CD4-positive, alpha-beta T cell (primary cell): ENCODE results near the gene CTNNA3. TPM values are rescaled to one million over a fixed set of nuclear protein-coding genes. Genes with fewer than 3 reads are reported as not detected.

ENCODE experiments used
- ATAC-seq: fragments of 200-7000 bp; cut with Tn5 transposase; one replicate; pipeline ENCODE4 v1.10.0; 2022; ENCODE audit warnings: mild to moderate bottlenecking; ENCODE audit not compliant: poor library complexity
- CTCF ChIA-PET: fragments of 350-600 bp; sonication (Branson Sonifier 250); formaldehyde crosslinking; loops from one replicate; lab custom pipeline; 2021; ENCODE audit warnings: antibody characterized with exemption, inconsistent platforms; lab: Charles Lee
- POLR2A ChIA-PET: fragments of 350-600 bp; sonication (Branson Sonifier 250); formaldehyde crosslinking; loops from one replicate; lab custom pipeline; 2021; ENCODE audit warnings: antibody characterized with exemption, inconsistent platforms; lab: Charles Lee
- DNase-seq, 14 experiments: peaks; one replicate each; pipeline ENCODE4 v3.0.0-alpha.2; 2013 to 2020; ENCODE audit warnings: mixed read lengths in 2 of 14
- H3K27ac ChIP-seq, 2 donors: one replicate each; pipeline versions ENCODE4 v1.5.1 to v1.7.0; 2013; ENCODE audit warnings: low read length in 2 of 2, low read depth in 1 of 2, mild to moderate bottlenecking in 1 of 2
- H3K27me3 ChIP-seq, 2 experiments: 1 replicate in 1 of 2; 2 replicates in 1 of 2; pipeline versions ENCODE4 v1.6.1 to v1.7.0; 2013; ENCODE audit warnings: low read length in 2 of 2, control low read depth in 1 of 2, mild to moderate bottlenecking in 1 of 2, moderate library complexity in 1 of 2; ENCODE audit not compliant: insufficient read depth in 2 of 2, control insufficient read depth in 1 of 2
- H3K36me3 ChIP-seq: one replicate; pipeline ENCODE4 v1.6.1; 2013; ENCODE audit warnings: low read length, control low read depth; ENCODE audit not compliant: insufficient read depth
- H3K4me1 ChIP-seq: one replicate; pipeline ENCODE4 v1.6.1; 2013; ENCODE audit warnings: low read length, control low read depth; ENCODE audit not compliant: insufficient read depth
- H3K4me3 ChIP-seq: one replicate; pipeline ENCODE4 v1.5.1; 2013; ENCODE audit warnings: mild to moderate bottlenecking, low read length, moderate library complexity
- H3K9me3 ChIP-seq, 2 experiments: 1 replicate in 1 of 2; 2 replicates in 1 of 2; pipeline versions ENCODE4 v1.6.1 to v1.7.0; 2013; ENCODE audit warnings: low read length in 2 of 2, mild to moderate bottlenecking in 2 of 2, control low read depth in 1 of 2, moderate library complexity in 1 of 2; ENCODE audit not compliant: control insufficient read depth in 1 of 2, insufficient read depth in 1 of 2
- H3K27ac Mint-ChIP-seq: one replicate; pipeline ENCODE4 v1.8.0; 2020; ENCODE audit warnings: mixed read lengths
- H3K27me3 Mint-ChIP-seq: one replicate; pipeline ENCODE4 v1.8.0; 2021; ENCODE audit warnings: mixed read lengths
- H3K36me3 Mint-ChIP-seq: one replicate; pipeline ENCODE4 v1.8.0; 2021; ENCODE audit warnings: low read depth, mixed read lengths
- H3K4me1 Mint-ChIP-seq: one replicate; pipeline ENCODE4 v1.8.0; 2021; ENCODE audit warnings: low read depth, mixed read lengths
- H3K4me3 Mint-ChIP-seq: one replicate; pipeline ENCODE4 v1.8.0; 2020; ENCODE audit warnings: mild to moderate bottlenecking, mixed read lengths
- H3K9me3 Mint-ChIP-seq: one replicate; pipeline ENCODE4 v1.8.0; 2020; ENCODE audit warnings: mixed read lengths
- intact Hi-C, 2 experiments: fragments of 100-400 bp; cut with DNase I in 1 of 2; cut with micrococcal nuclease in 1 of 2; formaldehyde crosslinking; loops; one replicate each; pipeline versions ENCODE4 v1.15.1 to v1.9.0; 2023 to 2025; cut with DNase I, micrococcal nuclease
- total RNA-seq, 174 experiments: library from RNA in 2 of 174; stranded (reverse) in 2 of 174; gene quantifications; one replicate each; pipeline ENCODE4 v1.2.3 and lab custom pipeline; 2021 to 2026
- TF ChIP-seq, protein P1 (sequence below): fragments of 200-600 bp; IDR thresholded peaks from one replicate; pipeline ENCODE4 v1.8.0; 2022; ENCODE audit warnings: antibody characterized with exemption, mild to moderate bottlenecking

CTNNA3 gene
- total RNA-seq, 2 experiments from 2014 or later, result 0.80 TPM; not detected in 1

DNA sequence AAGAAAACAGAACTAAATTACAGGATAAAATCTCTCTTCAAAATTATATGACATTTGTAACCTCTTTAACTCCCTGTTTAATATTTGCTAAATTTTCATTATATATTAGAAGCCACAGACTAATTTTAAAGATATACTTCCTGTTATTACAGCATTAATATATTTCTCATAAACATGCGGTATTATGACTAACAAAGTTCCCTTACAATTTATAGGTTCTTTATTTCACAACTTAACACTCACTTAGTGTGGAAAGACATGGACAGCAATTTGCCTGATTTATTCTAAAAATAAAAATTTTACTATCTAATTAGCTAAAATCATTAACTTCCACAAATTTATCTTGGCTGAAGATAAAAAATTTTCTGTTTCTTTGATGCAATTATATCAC lies 29.0 kb downstream of the CTNNA3 start:
- ChIA-PET CTCF (interaction anchor here (0.7 to 2.3 kb wide), 3 partner anchors 30 to 120 kb away, joined by 3 to 9 read pairs (median 8); no protein-coding TSS in a partner anchor), POLR2A (interaction anchor here (0.7 to 1.0 kb wide), 2 partner anchors 14 to 112 kb away, joined by 3 read pairs; no protein-coding TSS in a partner anchor)
- H3K9me3 ChIP-seq, result no peaks in the 10 kb centered on the region
- intact Hi-C loops, result loop anchor here in 1 of 2 experiments (10.0 kb wide), 1 partner anchor 118 kb away; no protein-coding TSS in a partner anchor
- no peak overlapping the region for H3K27ac ChIP-seq
- no peaks in the 10 kb centered on the region for H3K4me1 ChIP-seq
- H3K4me1 Mint-ChIP-seq, result no peaks in the 10 kb centered on the region
- H3K36me3 Mint-ChIP-seq, result no peaks in the 10 kb centered on the region
- peaks cover 5% of the 10 kb centered on the region for H3K27me3 Mint-ChIP-seq
- H3K27me3 ChIP-seq, result no peaks in the 10 kb centered on the region
- no peak overlapping the region for H3K27ac Mint-ChIP-seq
- DNase-seq (no peak), ATAC-seq (no peak)
- no peaks in the 10 kb centered on the region for H3K9me3 Mint-ChIP-seq
- no peaks in the 10 kb centered on the region for H3K36me3 ChIP-seq
- TF ChIP-seq, protein P1, sequence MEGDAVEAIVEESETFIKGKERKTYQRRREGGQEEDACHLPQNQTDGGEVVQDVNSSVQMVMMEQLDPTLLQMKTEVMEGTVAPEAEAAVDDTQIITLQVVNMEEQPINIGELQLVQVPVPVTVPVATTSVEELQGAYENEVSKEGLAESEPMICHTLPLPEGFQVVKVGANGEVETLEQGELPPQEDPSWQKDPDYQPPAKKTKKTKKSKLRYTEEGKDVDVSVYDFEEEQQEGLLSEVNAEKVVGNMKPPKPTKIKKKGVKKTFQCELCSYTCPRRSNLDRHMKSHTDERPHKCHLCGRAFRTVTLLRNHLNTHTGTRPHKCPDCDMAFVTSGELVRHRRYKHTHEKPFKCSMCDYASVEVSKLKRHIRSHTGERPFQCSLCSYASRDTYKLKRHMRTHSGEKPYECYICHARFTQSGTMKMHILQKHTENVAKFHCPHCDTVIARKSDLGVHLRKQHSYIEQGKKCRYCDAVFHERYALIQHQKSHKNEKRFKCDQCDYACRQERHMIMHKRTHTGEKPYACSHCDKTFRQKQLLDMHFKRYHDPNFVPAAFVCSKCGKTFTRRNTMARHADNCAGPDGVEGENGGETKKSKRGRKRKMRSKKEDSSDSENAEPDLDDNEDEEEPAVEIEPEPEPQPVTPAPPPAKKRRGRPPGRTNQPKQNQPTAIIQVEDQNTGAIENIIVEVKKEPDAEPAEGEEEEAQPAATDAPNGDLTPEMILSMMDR, result no peak
- no peak overlapping the region for H3K4me3 ChIP-seq
- H3K4me3 Mint-ChIP-seq, result no peak overlapping the region

DNA sequence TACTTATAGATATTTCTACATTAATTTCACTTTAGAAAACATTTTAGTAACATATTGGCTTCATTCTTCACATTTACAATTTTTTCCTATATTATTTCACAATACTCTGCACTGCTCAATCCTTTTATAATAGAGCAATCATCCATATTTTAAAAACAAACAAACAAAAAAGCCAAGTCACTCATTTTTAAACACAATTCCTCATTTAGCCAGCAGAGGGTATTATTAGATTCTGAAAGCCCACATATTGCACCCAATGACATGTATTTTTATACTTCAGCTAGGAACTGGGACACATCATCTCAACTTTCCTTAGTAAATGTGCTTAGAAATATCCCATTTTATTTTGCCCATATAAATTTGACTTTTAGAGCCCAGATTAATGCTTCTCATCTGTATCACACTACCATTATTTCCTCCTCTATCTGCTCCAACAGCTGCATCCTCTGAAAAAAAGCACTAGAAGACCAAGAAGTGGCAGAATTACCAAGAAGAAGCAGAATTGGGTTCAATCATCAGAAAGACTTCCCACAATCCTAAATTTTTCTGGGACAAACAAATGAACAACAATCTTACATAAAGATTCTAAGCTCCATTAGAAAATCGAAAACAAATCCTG lies 29.5 kb downstream of the CTNNA3 start:
- Mint-ChIP-seq H3K4me3 (no peak overlapping the region), H3K9me3 (no peaks in the 10 kb centered on the region), H3K4me1 (no peaks in the 10 kb centered on the region), H3K27me3 (peaks cover 5% of the 10 kb centered on the region), H3K36me3 (no peaks in the 10 kb centered on the region), H3K27ac (no peak overlapping the region)
- Histone ChIP-seq H3K4me3 (no peak overlapping the region), H3K36me3 (no peaks in the 10 kb centered on the region), H3K4me1 (no peaks in the 10 kb centered on the region), H3K27me3 (no peaks in the 10 kb centered on the region), H3K9me3 (no peaks in the 10 kb centered on the region), H3K27ac (no peak overlapping the region)
- DNase-seq (peak in 3 of 14 experiments; percentile 32 to 45 (median 39)), ATAC-seq (peak; percentile 32)
- TF ChIP-seq, protein P1, result peak; percentile 60
- CTCF ChIA-PET, result interaction anchor here (0.7 to 2.3 kb wide), 3 partner anchors 31 to 121 kb away, joined by 3 to 9 read pairs (median 8); no protein-coding TSS in a partner anchor
- POLR2A ChIA-PET, result interaction anchor here (0.6 to 1.0 kb wide), 3 partner anchors 14 to 275 kb away, joined by 3 read pairs; no protein-coding TSS in a partner anchor
- intact Hi-C loops, result loop anchor here (1.0 to 10.0 kb wide), 2 partner anchors 114 to 118 kb away; no protein-coding TSS in a partner anchor

DNA sequence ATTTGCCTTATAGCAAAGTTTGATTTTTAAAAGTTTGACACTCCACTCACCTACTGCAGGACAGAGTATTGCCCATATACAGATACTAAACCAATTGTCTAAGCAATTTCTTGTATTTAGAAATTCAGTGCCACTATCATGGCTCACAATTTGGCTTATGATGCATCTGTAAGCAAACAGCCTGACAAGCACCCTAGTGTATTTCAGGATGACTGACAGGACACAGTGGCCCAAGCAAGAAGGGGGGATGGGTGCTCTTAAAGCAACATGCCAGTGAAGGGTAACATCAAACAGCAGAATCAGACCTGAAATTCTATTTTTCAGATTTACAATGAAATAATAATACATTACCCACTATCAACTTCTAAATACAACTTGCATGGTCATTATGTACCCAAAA lies 30.5 kb downstream of the CTNNA3 start:
- Histone ChIP-seq H3K4me1 (no peaks in the 10 kb centered on the region), H3K9me3 (no peaks in the 10 kb centered on the region), H3K4me3 (no peak overlapping the region), H3K36me3 (no peaks in the 10 kb centered on the region), H3K27ac (no peak overlapping the region), H3K27me3 (no peaks in the 10 kb centered on the region)
- POLR2A ChIA-PET, result no interaction called here
- TF ChIP-seq, protein P1, result no peak
- no peak overlapping the region for H3K27ac Mint-ChIP-seq
- intact Hi-C loops, result loop anchor here in 1 of 2 experiments (10.0 kb wide), 1 partner anchor 119 kb away; no protein-coding TSS in a partner anchor
- H3K27me3 Mint-ChIP-seq, result peaks cover 5% of the 10 kb centered on the region
- H3K4me1 Mint-ChIP-seq, result no peaks in the 10 kb centered on the region
- no peak overlapping the region for H3K4me3 Mint-ChIP-seq
- H3K9me3 Mint-ChIP-seq, result no peaks in the 10 kb centered on the region
- ATAC-seq (no peak), DNase-seq (no peak)
- CTCF ChIA-PET, result interaction anchor here (1.4 to 2.3 kb wide), 2 partner anchors 32 to 123 kb away, joined by 3 to 8 read pairs; no protein-coding TSS in a partner anchor
- H3K36me3 Mint-ChIP-seq, result no peaks in the 10 kb centered on the region
